ENCODE measurements around the gene BRD3OS. TPM values are rescaled to one million over a fixed set of nuclear protein-coding genes. Genes with fewer than 3 reads are reported as not detected.

The BRD3OS gene
- total and polyA plus RNA-seq, 2 of the 4 experiments (the other 2 are of a cell fraction): 15.8 to 20.7 TPM

GRCh38 chr9:134040176-134040565 is 14.9 kb downstream of the BRD3OS start:
- Histone ChIP-seq H3K4me1 (ENCODE audit: control insufficient read depth, insufficient read depth, low read length) (no peaks in the 10 kb centered on the region), H3K23ac (ENCODE audit: low read depth, low read length) (no peak overlapping the region), H4K20me1 (ENCODE audit: insufficient read depth, low read length) (peaks cover 6% of the 10 kb centered on the region; the same call in 1 of the 2 replicates), H2AFZ (replicated peaks; ENCODE audit: low read length, poor library complexity) (no peak overlapping the region), H2AK9ac (replicated peaks; ENCODE audit: low read depth, low read length, poor library complexity) (no peak overlapping the region), H3K14ac (replicated peaks; ENCODE audit: low read depth, low read length) (no peak overlapping the region), H3K9me3 (ENCODE audit: control insufficient read depth, insufficient read depth, low read length) (no peaks in the 10 kb centered on the region), H3K4me3 (ENCODE audit: insufficient read depth, low read depth, low read length) (no peak overlapping the region), H2BK5ac (ENCODE audit: low read depth, low read length, poor library complexity, severe bottlenecking) (no peak overlapping the region), H3K27me3 (ENCODE audit: control insufficient read depth, insufficient read depth, low read length) (no peaks in the 10 kb centered on the region), H2BK20ac (ENCODE audit: low read depth, low read length) (no peak overlapping the region), H4K91ac (ENCODE audit: insufficient read depth, low read depth, low read length) (no peak overlapping the region), H2BK15ac (ENCODE audit: low read depth, low read length) (no peak overlapping the region), H3K9me1 (ENCODE audit: insufficient read depth, low read length) (no peaks in the 10 kb centered on the region), H3K27ac (ENCODE audit: insufficient read depth, low read length) (no peak overlapping the region), H3K56ac (ENCODE audit: extremely low read depth, insufficient read depth, low read length) (no peak overlapping the region), H3K18ac (ENCODE audit: low read depth, low read length) (no peak overlapping the region), H3K4me2 (ENCODE audit: low read depth, low read length) (no peak overlapping the region), H3K36me3 (ENCODE audit: control insufficient read depth, insufficient read depth, low read length) (peaks cover 58% of the 10 kb centered on the region), H4K5ac (ENCODE audit: low read depth, low read length) (no peak overlapping the region), H4K8ac (ENCODE audit: low read depth in 2 of 2, low read length in 2 of 2) (no peak overlapping the region), H3K79me1 (ENCODE audit: low read depth in 1 of 2, low read length in 2 of 2) (peaks cover 7 to 22% of the 10 kb centered on the region in 2 experiments; a peak in 3 of 4 replicates), H2BK120ac (ENCODE audit: low read depth, low read length) (no peak overlapping the region), H3K9ac (ENCODE audit: low read depth, low read length) (no peak overlapping the region), H3K4ac (ENCODE audit: low read depth, low read length) (no peak overlapping the region), H2AK5ac (ENCODE audit: low read depth, low read length) (no peak overlapping the region)
- ChIA-PET POLR2A (ENCODE audit: unreplicated experiment) (no interaction called here), CTCF (no interaction called here)
- in situ Hi-C loops (cut with MboI; ENCODE audit: low sequenced_read_pairs) (no loop called here), intact Hi-C loops (cut with micrococcal nuclease) (no loop called here), dilution Hi-C loops (cut with HindIII; ENCODE audit: low sequenced_read_pairs, unreplicated experiment) (no loop called here)
- TF ChIP-seq MAFK (IDR thresholded peaks at IDR 0.05; ENCODE audit: low read depth, low read length) (no peak), ELK1 (IDR thresholded peaks at IDR 0.05; ENCODE audit: borderline replicate concordance, low read depth, low read length) (no peak), BHLHE40 (IDR thresholded peaks at IDR 0.05; ENCODE audit: low read depth, low read length) (no peak), USF2 (IDR thresholded peaks at IDR 0.05; ENCODE audit: low read depth, low read length) (no peak), POLR2A (IDR thresholded peaks at IDR 0.05; ENCODE audit: low read depth, low read length) (no peak), CTCF (conservative IDR thresholded peaks at IDR 0.05; ENCODE audit: low read depth, low read length) (no peak), CHD1 (IDR thresholded peaks at IDR 0.05; ENCODE audit: low read depth, low read length) (no peak), RFX5 (IDR thresholded peaks at IDR 0.05; ENCODE audit: low read depth, low read length) (no peak), NFE2L2 (IDR thresholded peaks at IDR 0.05; ENCODE audit: low read depth, low read length) (no peak), CEBPB (IDR thresholded peaks at IDR 0.05; ENCODE audit: low read depth, low read length) (no peak), SMC3 (IDR thresholded peaks at IDR 0.05; ENCODE audit: low read depth, low read length) (no peak), RAD21 (IDR thresholded peaks at IDR 0.05; ENCODE audit: low read length) (no peak), MAZ (IDR thresholded peaks at IDR 0.05; ENCODE audit: borderline replicate concordance, low read depth, low read length) (no peak), RCOR1 (IDR thresholded peaks at IDR 0.05; ENCODE audit: insufficient replicate concordance, low read length) (no peak), MXI1 (IDR thresholded peaks at IDR 0.05; ENCODE audit: borderline replicate concordance, low read depth, low read length) (no peak)
- ATAC-seq (ENCODE audit: low read depth) (no peak), DNase-seq (no peak)
- BruUV-seq (replicated peaks): no TSS peak
- no CpG with 5 or more reads among the region's 17 CpGs for WGBS, 2 experiments (ENCODE audit: extremely low coverage in 2 of 2, insufficient read length in 1 of 2)
